CD4-positive, alpha-beta T cell treated with Interleukin-10 for 1 hour (primary cell): ENCODE results near the gene RAI1.
"Not testable (repeated sequence)": the region's sequence is repeated elsewhere in the genome, so short reads cannot be mapped to it uniquely, and the experiment has no call there.

Experiments
- DNase-seq: peaks from one replicate; pipeline ENCODE4 v3.0.0-alpha.2; 2020

Gene RAI1

GRCh38 chr17:17807440-17807839 is 126.2 kb downstream of the RAI1 start:
- DNase-seq, result no peak

GRCh38 chr17:17808200-17808599 is 126.9 kb downstream of the RAI1 start:
- DNase-seq, result not testable (repeated sequence)

GRCh38 chr17:17808706-17809432 is 127.6 kb downstream of the RAI1 start:
- DNase-seq, result no peak

DNA sequence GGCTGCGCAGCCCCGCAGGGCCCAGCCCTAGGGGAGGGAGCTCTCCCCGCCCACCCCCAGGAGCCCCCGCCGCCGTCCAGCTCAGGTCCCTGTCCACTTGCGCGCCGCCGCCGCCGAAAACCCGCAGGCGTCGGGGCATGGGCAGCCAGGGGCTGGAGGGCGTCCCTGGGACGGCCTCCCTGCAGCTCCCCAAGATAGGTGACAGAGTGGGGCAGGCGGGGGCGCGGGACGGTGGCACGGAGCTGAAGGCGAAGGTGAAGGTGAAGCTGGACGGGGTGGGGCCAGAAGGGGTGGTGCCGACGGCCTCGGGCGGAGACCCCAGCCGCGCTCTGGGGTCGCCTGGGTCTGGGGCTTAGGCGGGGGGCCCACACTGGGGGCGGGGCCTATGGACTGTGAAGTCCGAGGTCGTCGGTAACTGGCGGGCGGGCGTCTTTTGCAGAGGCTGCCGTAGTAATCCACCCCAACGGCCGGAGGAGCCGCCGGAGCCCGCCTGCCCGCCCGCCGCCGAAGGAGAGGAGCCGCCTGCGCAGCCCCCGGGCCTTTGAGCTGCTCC is 128.3 kb downstream of the RAI1 start:
- no peak for DNase-seq

DNA sequence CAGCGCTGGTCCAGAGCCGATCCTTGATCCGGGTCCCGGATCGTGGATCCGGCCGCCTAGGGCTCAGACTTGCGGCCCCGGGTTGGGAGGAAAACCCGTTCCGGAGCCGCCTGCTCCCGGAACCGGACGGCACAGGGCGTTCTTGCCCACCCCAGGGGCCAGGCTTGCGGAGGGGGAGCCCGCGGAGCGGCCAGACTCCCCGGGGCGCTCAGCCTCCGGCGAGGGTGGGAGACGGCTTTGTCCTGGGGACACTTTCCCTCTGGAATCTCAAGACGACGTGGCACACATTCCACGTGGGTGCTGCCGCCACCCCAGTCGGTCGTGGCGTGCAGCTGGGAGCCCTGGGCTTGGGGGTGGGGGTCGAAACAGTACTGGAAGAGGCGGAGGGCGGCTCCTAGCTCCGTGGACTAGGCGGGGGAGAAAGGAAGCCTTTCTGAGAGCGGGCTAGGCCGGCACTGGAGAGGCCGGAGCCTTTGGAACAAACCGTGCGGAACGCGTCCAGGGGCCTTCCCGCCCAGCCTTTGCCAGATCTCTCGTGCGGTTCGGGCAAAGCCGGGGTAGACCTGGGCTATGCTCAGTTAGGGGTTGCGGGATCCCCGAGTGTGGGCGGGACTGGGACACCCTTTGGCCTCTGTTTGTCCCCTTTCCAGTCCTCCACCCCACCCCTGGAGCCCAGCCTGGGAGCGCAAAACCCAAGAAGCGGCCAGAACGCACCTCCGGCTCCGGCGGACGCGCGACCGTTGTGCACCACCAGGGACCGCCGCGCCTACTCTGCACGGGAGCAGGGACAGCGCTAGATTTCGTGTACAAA is 129.0 kb downstream of the RAI1 start:
- no peak for DNase-seq

- no peak for DNase-seq
These were observed 129.6 kb downstream of the RAI1 start for GRCh38 chr17:17810895-17811248.

DNA sequence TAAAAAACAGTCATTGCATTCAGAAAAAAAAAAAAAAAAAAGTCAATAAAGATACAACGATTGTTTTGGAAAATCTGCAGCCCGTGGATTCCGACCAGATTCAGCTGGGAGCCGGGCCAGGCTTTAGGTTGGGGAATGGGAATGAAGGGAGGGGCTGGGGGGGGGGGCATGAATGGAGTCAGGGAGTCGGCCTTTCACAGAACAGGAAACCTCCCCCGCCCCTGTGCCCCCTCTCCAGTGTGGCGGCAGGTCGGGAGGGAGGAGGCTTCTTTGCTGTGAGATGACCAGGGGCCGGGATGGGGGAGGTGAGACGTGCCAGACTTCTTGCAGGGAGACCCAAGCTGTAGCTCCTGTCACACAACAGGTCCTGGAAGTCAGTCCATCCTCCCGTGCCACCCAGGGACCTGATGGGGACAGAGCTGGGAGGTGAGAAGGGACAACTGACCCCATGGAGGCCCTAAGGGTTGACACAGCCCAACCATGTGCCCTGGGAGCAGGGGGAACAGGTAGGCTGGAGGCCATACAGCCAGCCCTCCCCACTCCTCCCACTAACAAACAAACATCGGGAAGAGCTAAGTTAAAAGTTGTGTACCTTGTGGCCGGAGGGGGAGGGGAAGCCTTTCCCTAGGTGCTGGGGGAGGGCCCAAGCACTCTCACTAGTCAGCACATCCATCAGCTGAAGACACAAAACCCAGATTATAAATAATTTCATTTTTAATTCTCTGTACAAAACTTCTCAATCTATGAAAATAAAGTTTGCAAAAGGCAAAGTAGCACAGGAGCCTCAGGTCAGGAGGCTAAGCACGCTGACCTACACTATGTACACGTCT is 130.3 kb downstream of the RAI1 start:
- DNase-seq, result no peak

- peak; percentile 71 for DNase-seq
These were observed 131.2 kb downstream of the RAI1 start for GRCh38 chr17:17812211-17813054.

DNA sequence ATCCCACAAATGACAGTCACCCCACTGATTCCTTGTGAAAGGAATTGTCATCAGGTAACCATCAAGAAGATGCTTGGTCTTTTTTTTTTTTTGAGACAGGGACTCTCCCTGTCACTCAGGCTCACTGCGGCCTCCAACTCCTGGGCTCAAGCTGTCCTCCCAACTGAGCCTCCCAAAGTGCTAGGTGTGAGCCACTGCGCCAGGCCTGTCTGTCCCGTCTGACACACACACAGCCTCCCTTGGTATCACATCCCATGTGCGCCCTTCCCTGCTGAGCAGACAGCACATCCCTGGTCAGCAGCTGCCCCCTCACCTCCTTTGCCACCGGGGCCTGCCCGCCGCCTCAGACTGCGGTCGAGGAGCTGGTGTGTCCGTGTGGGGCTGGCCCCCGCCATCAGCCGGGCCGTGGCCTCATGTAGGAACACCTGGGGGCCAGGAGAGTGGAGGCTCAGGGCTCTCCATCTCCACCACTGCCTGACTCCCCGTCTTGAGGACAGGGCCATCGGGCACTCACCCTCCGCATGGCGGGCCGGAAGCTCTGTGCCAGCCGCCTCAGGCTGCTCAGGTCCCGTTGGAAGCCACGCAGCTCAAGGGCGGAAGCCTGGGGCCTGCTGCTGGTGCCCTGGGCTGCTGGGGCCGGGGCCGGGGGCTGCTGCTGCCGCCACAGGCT is 131.9 kb downstream of the RAI1 start:
- DNase-seq, result no peak

DNA sequence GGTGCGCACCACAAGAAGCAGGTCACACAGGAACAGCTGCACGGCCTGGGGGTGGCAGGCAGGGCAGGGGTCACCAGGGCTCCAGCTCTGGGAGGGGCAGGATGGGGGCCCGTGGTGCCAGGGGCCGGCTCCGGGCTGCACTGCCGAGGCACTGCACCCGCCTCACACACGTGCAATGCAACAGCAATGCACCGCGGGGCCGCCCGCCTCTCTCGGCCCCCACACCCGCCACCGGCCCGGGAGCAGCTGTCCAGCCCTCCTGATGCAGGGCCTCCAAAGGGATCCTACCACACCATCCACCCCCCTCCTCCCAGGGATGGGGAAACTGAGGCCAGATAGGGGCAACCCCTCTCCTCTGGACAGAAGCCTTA is 132.5 kb downstream of the RAI1 start:
- no peak for DNase-seq

- DNase-seq, result no peak
These were observed 133.2 kb downstream of the RAI1 start for GRCh38 chr17:17814162-17815061.

- no peak for DNase-seq
These were observed 133.8 kb downstream of the RAI1 start for GRCh38 chr17:17815062-17815406.

DNA sequence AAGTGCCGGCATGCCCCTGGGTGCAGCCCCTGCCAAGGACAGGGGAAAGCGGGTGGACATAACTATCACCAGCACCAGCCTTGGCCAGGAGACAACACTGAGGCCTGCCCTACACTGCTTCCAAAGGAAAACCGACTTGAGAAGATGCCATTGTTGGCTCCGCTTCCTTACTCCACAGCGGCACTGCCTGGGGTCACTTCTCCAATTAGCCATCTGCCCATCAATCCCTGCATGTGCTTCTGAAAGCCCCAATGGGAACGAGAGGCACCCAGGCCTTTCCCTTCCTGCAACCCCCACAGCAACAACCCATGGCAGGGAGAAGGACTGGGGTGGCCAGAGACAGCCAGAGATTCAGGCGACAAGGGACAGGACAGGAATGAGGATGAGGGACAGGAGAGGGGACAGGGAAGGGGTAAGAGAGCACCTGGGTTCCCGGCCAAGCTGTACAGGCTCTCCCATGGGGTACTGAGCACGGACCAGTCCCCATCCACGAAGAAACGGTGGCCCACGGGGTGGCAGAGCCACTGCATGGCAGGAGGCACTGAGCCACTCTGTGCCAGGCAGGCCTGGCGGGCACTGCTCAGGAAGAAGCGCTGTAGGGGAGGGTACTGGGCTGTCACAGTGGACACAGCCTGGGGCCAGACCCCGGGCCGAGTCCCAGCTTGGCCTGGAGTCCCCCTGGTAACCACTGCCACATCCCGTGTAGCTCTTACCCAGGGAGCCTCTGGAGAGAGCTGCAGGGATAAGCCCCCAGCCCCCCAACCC is 134.4 kb downstream of the RAI1 start:
- DNase-seq, result no peak

- no peak for DNase-seq
These were observed 135.1 kb downstream of the RAI1 start for GRCh38 chr17:17816240-17816814.

DNA sequence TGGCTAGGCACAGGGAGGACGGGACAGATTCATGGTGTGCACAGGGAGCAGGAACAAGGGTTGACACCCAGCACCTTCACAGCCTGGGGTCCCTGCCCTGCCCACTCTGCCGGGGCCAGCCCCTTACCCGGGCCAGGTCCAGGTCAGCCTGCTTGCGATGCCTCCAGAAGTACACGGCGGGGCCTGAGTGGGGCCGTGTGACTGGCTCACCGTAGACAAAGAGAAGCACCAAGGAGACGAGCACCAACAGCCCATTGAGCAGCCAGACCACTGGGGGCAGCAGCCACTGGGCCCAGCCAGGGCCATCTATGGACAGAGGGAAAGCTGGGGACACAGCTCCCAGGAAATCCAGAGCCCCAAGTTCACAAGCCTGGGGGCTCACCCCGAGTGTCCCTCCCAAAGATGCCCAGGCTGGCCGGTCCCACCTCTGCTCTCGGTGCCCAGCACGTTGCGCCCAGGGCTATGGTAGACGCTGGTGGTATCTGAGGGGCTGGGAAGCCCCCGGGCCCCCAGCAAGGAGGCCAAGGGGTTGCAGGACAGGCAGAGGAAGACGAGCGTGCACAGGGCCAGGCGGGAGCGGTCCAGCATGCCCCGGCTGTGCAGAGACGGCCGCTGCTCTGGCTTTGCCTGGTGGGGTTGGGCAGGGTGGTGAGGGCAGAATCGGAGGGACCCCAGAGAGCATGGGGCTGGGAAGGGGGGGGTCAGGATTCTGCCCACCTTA is 135.7 kb downstream of the RAI1 start:
- no peak for DNase-seq

- DNase-seq, result no peak
These were observed 136.3 kb downstream of the RAI1 start for GRCh38 chr17:17817552-17817947.

- no peak for DNase-seq
These were observed 136.8 kb downstream of the RAI1 start for GRCh38 chr17:17818088-17818526.

DNA sequence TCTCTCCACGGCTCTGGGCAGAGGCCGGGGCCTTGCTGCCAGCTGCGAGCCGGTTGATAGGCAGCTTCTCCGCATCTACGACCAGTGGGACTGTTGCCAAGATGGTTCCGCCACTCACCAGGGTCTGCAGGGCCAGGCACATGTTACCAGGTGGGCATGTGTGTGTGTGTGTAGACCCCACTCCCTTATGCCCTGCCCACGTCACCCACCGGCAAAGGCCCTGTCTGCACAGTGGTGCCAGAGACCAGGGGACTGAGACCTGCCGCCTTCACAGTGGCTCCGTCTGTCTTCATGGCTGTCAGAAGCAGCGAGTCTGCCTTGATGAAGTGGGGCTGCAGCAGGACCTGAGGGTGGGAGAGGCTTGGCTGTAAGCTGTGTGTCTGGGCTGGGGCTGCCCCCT is 137.9 kb downstream of the RAI1 start:
- no peak for DNase-seq

GRCh38 chr17:17819561-17819995 is 138.3 kb downstream of the RAI1 start:
- peak; percentile 60 for DNase-seq
